Non-pigmented ciliary epithelial cell (primary cell): Measurements from ENCODE around the gene TCTA.
"Not testable (repeated sequence)": the region's sequence is repeated elsewhere in the genome, so short reads cannot be mapped to it uniquely, and the experiment has no call there.

Experiments
- DNase-seq: peaks from one replicate; pipeline ENCODE4 v3.0.0-alpha.2; 2010; ENCODE audit warnings: low read depth

The TCTA gene

GRCh38 chr3:49411968-49412631 lies at the start of gene TCTA, which contains the start of gene RHOA:
TSS of gene TCTA (plus strand) at chr3:49412423. CDS start at chr3:49412427, 4 bp downstream.
TSS of gene RHOA (minus strand) at chr3:49411976. CDS start at chr3:49375589, 36,387 bp downstream.
- DNase-seq = peak; percentile 98

- DNase-seq = no peak
Measured at GRCh38 chr3:49362561-49362960, 49.7 kb upstream of the TCTA start.

- no peak for DNase-seq
Measured at GRCh38 chr3:49370585-49371290, 41.5 kb upstream of the TCTA start.

GRCh38 chr3:49371946-49372345 lies 40.3 kb upstream of the TCTA start:
- DNase-seq = no peak

- no peak for DNase-seq
Measured at GRCh38 chr3:49377483-49377882, 34.7 kb upstream of the TCTA start.

GRCh38 chr3:49378249-49378895 lies 33.9 kb upstream of the TCTA start:
- DNase-seq = peak; percentile 43

- no peak for DNase-seq
Measured at GRCh38 chr3:49383387-49383786, 28.8 kb upstream of the TCTA start.

- DNase-seq = no peak
Measured at GRCh38 chr3:49385617-49386016, 26.6 kb upstream of the TCTA start.

- DNase-seq = no peak
Measured at GRCh38 chr3:49386056-49386756, 26.0 kb upstream of the TCTA start.

- no peak for DNase-seq
Measured at GRCh38 chr3:49387721-49388120, 24.5 kb upstream of the TCTA start.

- no peak for DNase-seq
Measured at GRCh38 chr3:49388289-49388820, 23.9 kb upstream of the TCTA start.

- no peak for DNase-seq
Measured at GRCh38 chr3:49389297-49389696, 22.9 kb upstream of the TCTA start.

- not testable (repeated sequence) for DNase-seq
Measured at GRCh38 chr3:49391310-49391709, 20.9 kb upstream of the TCTA start.

- DNase-seq = no peak
Measured at GRCh38 chr3:49397470-49397869, 14.8 kb upstream of the TCTA start.

- no peak for DNase-seq
Measured at GRCh38 chr3:49399461-49399860, 12.8 kb upstream of the TCTA start.

GRCh38 chr3:49401766-49402165 lies 10.5 kb upstream of the TCTA start:
- DNase-seq = no peak

GRCh38 chr3:49403891-49404290 lies 8.3 kb upstream of the TCTA start:
- no peak for DNase-seq

GRCh38 chr3:49405570-49405969 lies 6.7 kb upstream of the TCTA start:
- not testable (repeated sequence) for DNase-seq

GRCh38 chr3:49406571-49407565 lies 5.4 kb upstream of the TCTA start:
- no peak for DNase-seq

- DNase-seq = no peak
Measured at GRCh38 chr3:49410066-49410845, 2.0 kb upstream of the TCTA start.
